ENCODE measurements around the gene GPRC5C.

DNA sequence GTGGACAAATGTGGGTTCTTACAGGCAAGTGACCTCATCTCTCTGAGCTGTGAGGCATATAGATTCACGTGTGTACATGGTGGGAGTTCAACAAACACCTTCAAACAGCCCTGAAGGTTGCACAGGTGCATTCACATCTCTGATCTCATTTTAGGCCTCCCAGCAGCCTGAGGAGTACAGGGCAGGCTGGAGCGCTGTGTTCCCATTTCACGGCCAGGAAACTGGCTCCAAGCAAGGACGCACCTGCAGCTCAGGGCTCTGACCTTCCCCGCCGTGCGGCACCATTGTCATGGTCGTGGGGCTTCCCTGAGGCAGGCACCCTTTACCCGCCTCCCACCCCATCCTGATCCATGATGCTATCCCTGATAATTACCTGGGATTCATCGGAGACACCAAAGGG lies 29.7 kb downstream of the GPRC5C start:
- TF ChIP-seq ZFP3 (CRISPR knock-in tag; IDR thresholded peaks at IDR 0.05) (no peak), SNAI2 (CRISPR knock-in tag; IDR thresholded peaks at IDR 0.05) (no peak), ARNTL (CRISPR knock-in tag; IDR thresholded peaks at IDR 0.05; ENCODE audit: borderline replicate concordance, low read depth) (no peak)
- TF ChIP-seq, protein P1, sequence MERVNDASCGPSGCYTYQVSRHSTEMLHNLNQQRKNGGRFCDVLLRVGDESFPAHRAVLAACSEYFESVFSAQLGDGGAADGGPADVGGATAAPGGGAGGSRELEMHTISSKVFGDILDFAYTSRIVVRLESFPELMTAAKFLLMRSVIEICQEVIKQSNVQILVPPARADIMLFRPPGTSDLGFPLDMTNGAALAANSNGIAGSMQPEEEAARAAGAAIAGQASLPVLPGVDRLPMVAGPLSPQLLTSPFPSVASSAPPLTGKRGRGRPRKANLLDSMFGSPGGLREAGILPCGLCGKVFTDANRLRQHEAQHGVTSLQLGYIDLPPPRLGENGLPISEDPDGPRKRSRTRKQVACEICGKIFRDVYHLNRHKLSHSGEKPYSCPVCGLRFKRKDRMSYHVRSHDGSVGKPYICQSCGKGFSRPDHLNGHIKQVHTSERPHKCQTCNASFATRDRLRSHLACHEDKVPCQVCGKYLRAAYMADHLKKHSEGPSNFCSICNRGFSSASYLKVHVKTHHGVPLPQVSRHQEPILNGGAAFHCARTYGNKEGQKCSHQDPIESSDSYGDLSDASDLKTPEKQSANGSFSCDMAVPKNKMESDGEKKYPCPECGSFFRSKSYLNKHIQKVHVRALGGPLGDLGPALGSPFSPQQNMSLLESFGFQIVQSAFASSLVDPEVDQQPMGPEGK (CRISPR knock-in tag; IDR thresholded peaks at IDR 0.05; ENCODE audit: borderline replicate concordance): no peak

Measured in SK-N-SH treated with all-trans-retinoic acid at 6 μM for 48 hours (cell line).